IPS DF 4.7 (cell line): Measurements from ENCODE around the gene SNX25.

ENCODE experiments used
- DNase-seq: peaks from one replicate; pipeline ENCODE4 v3.0.0-alpha.2; 2013; ENCODE audit warnings: low spot score; ENCODE audit errors: extremely low read depth

The SNX25 gene

GRCh38 chr4:185408432-185408831 lies 199.0 kb downstream of the SNX25 start:
- DNase-seq, result no peak

GRCh38 chr4:185411849-185412248 lies 202.5 kb downstream of the SNX25 start:
- DNase-seq, result no peak

- no peak for DNase-seq
These were observed 203.0 kb downstream of the SNX25 start for GRCh38 chr4:185412412-185412811.
